Astrocyte (in vitro differentiated cells and primary cell): ENCODE measurements around the gene NOC2L. TPM values are rescaled to one million over a fixed set of nuclear protein-coding genes. Genes with fewer than 3 reads are reported as not detected.

Source experiments
- DNase-seq: peaks from one replicate; pipeline ENCODE4 v3.0.0-alpha.2; 2010; ENCODE audit warnings: low read depth
- FAIRE-seq: peaks from 2 replicates; lab custom pipeline; 2011; peaks lifted over from hg19 to GRCh38; lab: Jason Lieb, UNC
- H2AFZ ChIP-seq: 2 replicates; pipeline ENCODE4 v1.6.0; 2012; ENCODE audit warnings: low read depth, low read length, inconsistent platforms
- H3K27ac ChIP-seq: 2 replicates; pipeline ENCODE4 v1.5.1; 2011; ENCODE audit warnings: low read depth, low read length, inconsistent platforms
- H3K27me3 ChIP-seq: 2 replicates; pipeline ENCODE4 v1.6.0; 2011; ENCODE audit warnings: low read length, inconsistent platforms; ENCODE audit not compliant: insufficient read depth
- H3K36me3 ChIP-seq: 2 replicates; pipeline ENCODE4 v1.5.1; 2011; ENCODE audit warnings: low read length, inconsistent platforms; ENCODE audit not compliant: insufficient read depth
- H3K4me1 ChIP-seq: 2 replicates; pipeline ENCODE4 v1.5.1; 2011; ENCODE audit warnings: low read length, inconsistent platforms; ENCODE audit not compliant: insufficient read depth
- H3K4me2 ChIP-seq: 2 replicates; pipeline ENCODE4 v1.6.0; 2012; ENCODE audit warnings: low read length, inconsistent platforms
- H3K4me3 ChIP-seq: 2 replicates; pipeline ENCODE4 v1.5.1; 2011; ENCODE audit warnings: low read depth, mild to moderate bottlenecking, low read length, inconsistent platforms; ENCODE audit not compliant: insufficient read depth
- H3K79me2 ChIP-seq: 2 replicates; pipeline ENCODE4 v1.6.0; 2012; ENCODE audit warnings: mild to moderate bottlenecking, low read length, inconsistent platforms; ENCODE audit not compliant: insufficient read depth
- H3K9ac ChIP-seq: 2 replicates; pipeline ENCODE4 v1.6.0; 2012; ENCODE audit warnings: mild to moderate bottlenecking, low read length, inconsistent platforms
- H3K9me3 ChIP-seq: 2 replicates; pipeline ENCODE4 v1.5.1; 2012; ENCODE audit warnings: low read depth, mild to moderate bottlenecking, low read length, inconsistent platforms; ENCODE audit not compliant: insufficient read depth
- H4K20me1 ChIP-seq: 2 replicates; pipeline ENCODE4 v1.6.0; 2012; ENCODE audit warnings: low read length, inconsistent platforms; ENCODE audit not compliant: insufficient read depth
- H3K27ac Mint-ChIP-seq: one replicate; pipeline ENCODE4 v1.8.0; 2021; ENCODE audit warnings: mild to moderate bottlenecking, mixed read lengths; ENCODE audit not compliant: unreplicated experiment
- H3K27me3 Mint-ChIP-seq: one replicate; pipeline ENCODE4 v1.8.0; 2021; ENCODE audit warnings: low read depth, mixed read lengths; ENCODE audit not compliant: unreplicated experiment
- H3K36me3 Mint-ChIP-seq: one replicate; pipeline ENCODE4 v1.8.0; 2021; ENCODE audit warnings: low read depth, mixed read lengths; ENCODE audit not compliant: unreplicated experiment
- H3K4me1 Mint-ChIP-seq: one replicate; pipeline ENCODE4 v1.8.0; 2021; ENCODE audit warnings: low read depth, mixed read lengths; ENCODE audit not compliant: unreplicated experiment
- H3K4me3 Mint-ChIP-seq: one replicate; pipeline ENCODE4 v1.8.0; 2021; ENCODE audit warnings: mild to moderate bottlenecking, moderate library complexity, mixed read lengths; ENCODE audit not compliant: unreplicated experiment
- H3K9me3 Mint-ChIP-seq: one replicate; pipeline ENCODE4 v1.8.0; 2021; ENCODE audit warnings: mild to moderate bottlenecking, mixed read lengths; ENCODE audit not compliant: unreplicated experiment
- CTCF ChIP-seq: IDR thresholded peaks from 2 replicates; pipeline ENCODE4 v1.5.1; 2011; ENCODE audit warnings: low read depth, mild to moderate bottlenecking, inconsistent platforms, low read length, moderate library complexity; ENCODE audit not compliant: insufficient read depth
- EZH2 ChIP-seq: IDR thresholded peaks from 2 replicates; pipeline ENCODE4 v1.6.1; 2012; ENCODE audit warnings: mild to moderate bottlenecking, low read length, inconsistent platforms; ENCODE audit not compliant: insufficient read depth
- total RNA-seq: library from RNA; stranded (reverse); gene quantifications from 2 replicates; pipeline ENCODE4 v1.2.1, GENCODE V29; 2021

The NOC2L gene
- total RNA-seq, 1 donor from 2014 or later: 91.4 TPM

GRCh38 chr1:967466-968343, 8.6 kb upstream of the NOC2L start:
- H2AFZ ChIP-seq: no peak overlapping the region
- DNase-seq: no peak
- H3K4me1 ChIP-seq: peaks cover 23% of the 10 kb centered on the region
- H3K4me2 ChIP-seq: peak overlapping the region; percentile 99
- no peaks in the 10 kb centered on the region for H3K4me1 Mint-ChIP-seq
- no peak for FAIRE-seq
- no peaks in the 10 kb centered on the region for H3K79me2 ChIP-seq
- H3K9ac ChIP-seq: peak overlapping the region; percentile 83
- H3K9me3 ChIP-seq: no peaks in the 10 kb centered on the region
- no peaks in the 10 kb centered on the region for H3K27me3 ChIP-seq
- peaks cover 4% of the 10 kb centered on the region for H3K36me3 Mint-ChIP-seq
- no peak for TF ChIP-seq EZH2
- TF ChIP-seq CTCF: no peak
- H3K27ac ChIP-seq: no peak overlapping the region
- peaks cover 15% of the 10 kb centered on the region for H3K27me3 Mint-ChIP-seq
- no peaks in the 10 kb centered on the region for H3K9me3 Mint-ChIP-seq
- H4K20me1 ChIP-seq: peaks cover 6% of the 10 kb centered on the region
- no peak overlapping the region for H3K4me3 ChIP-seq
- no peaks in the 10 kb centered on the region for H3K36me3 ChIP-seq
- no peak overlapping the region for H3K4me3 Mint-ChIP-seq
- no peak overlapping the region for H3K27ac Mint-ChIP-seq

- H3K27me3 ChIP-seq: no peaks in the 10 kb centered on the region
- Mint-ChIP-seq H3K36me3 (peaks cover 4% of the 10 kb centered on the region), H3K4me3 (peak overlapping the region; percentile 72), H3K4me1 (no peaks in the 10 kb centered on the region), H3K27ac (no peak overlapping the region), H3K27me3 (peaks cover 15% of the 10 kb centered on the region), H3K9me3 (no peaks in the 10 kb centered on the region)
- H3K27ac ChIP-seq: peak overlapping the region; percentile 80
- no peak for FAIRE-seq
- peaks cover 5% of the 10 kb centered on the region for H3K36me3 ChIP-seq
- TF ChIP-seq CTCF: no peak
- no peak for TF ChIP-seq EZH2
- H3K4me2 ChIP-seq: peak overlapping the region; percentile 99
- H3K9me3 ChIP-seq: no peaks in the 10 kb centered on the region
- H4K20me1 ChIP-seq: peaks cover 6% of the 10 kb centered on the region
- H3K4me3 ChIP-seq: peak overlapping the region; percentile 64
- peaks cover 23% of the 10 kb centered on the region for H3K4me1 ChIP-seq
- peak overlapping the region; percentile 89 for H2AFZ ChIP-seq
- H3K79me2 ChIP-seq: no peaks in the 10 kb centered on the region
- H3K9ac ChIP-seq: peak overlapping the region; percentile 83
- DNase-seq: peak; percentile 43
These were observed 7.7 kb upstream of the NOC2L start for GRCh38 chr1:966704-967300.
